Measurements from ENCODE around the gene APOC1. TPM values are rescaled to one million over a fixed set of nuclear protein-coding genes. Genes with fewer than 3 reads are reported as not detected.
"Not testable (repeated sequence)": the region's sequence is repeated elsewhere in the genome, so short reads cannot be mapped to it uniquely, and the experiment has no call there.

The APOC1 gene
- total RNA-seq: 100 to 1,000 TPM in 1 of 7 donors, 10 to 100 TPM in 6; 14.4 to 104 (median 45.0) TPM
- 100 to 1,000 TPM in 1 of 2 donors, 10 to 100 TPM in 1; 96.5 to 625 TPM for polyA plus RNA-seq
- long read RNA-seq, donor 1, partial matches to known transcripts: 0 of 4 reads
- long read RNA-seq, donor 1, other reads (novel, unspliced or antisense): 0 of 4 reads
- long read RNA-seq, donor 2, transcript APOC1-208 (4 exons, 430 nt): minor isoform, 15 of 54 reads
- long read RNA-seq, donor 2, transcript APOC1-203 (4 exons, 553 nt): major isoform, 18 of 54 reads
- long read RNA-seq, donor 2, partial matches to known transcripts: 16 of 54 reads
- long read RNA-seq, donor 2, other reads (novel, unspliced or antisense): 0 of 54 reads
- long read RNA-seq, donor 3, transcript APOC1-208 (4 exons, 430 nt): major isoform, 34 of 43 reads
- long read RNA-seq, donor 3, partial matches to known transcripts: 3 of 43 reads
- long read RNA-seq, donor 3, other reads (novel, unspliced or antisense): 1 of 43 reads

- H3K27ac ChIP-seq: peak within 1 kb of the TSS in 1 of 2 donors; percentile 61
- WGBS, 3 donors: 6 to 11% (median 10%) methylated on average over 27 to 28 of the region's 28 CpGs
These were observed at the start of gene APOC1 for GRCh38 chr19:44914433-44915206. Gene APOC1, plus strand, starts transcription at chr19:44914608. Its CDS starts 284 bp downstream, at chr19:44914892.

GRCh38 chr19:44865196-44865767 is 49.1 kb upstream of the APOC1 start:
- H3K9me3 ChIP-seq: no peaks in the 10 kb centered on the region
- H3K36me3 ChIP-seq: no peaks in the 10 kb centered on the region
- no peak overlapping the region for H3K4me3 ChIP-seq
- no peak overlapping the region for H3K27ac ChIP-seq
- DNase-seq: no peak
- intact Hi-C loops (cut with DNase I): no loop called here
- WGBS, 3 donors: 86 to 90% (median 89%) methylated on average over 27 of the region's 27 CpGs
- no peaks in the 10 kb centered on the region for H3K4me1 ChIP-seq (ENCODE audit: insufficient read depth)
- H3K27me3 ChIP-seq: no peaks in the 10 kb centered on the region
- TF ChIP-seq POLR2A (IDR thresholded peaks at IDR 0.05) (no peak), EP300 (IDR thresholded peaks at IDR 0.05) (no peak), CTCF (IDR thresholded peaks at IDR 0.05) (no peak)

More at GRCh38 chr19:44914433-44915206, at the start of gene APOC1:
- DNase-seq: peak; percentile 86 to 91 (median 89)
- intact Hi-C loops (cut with DNase I); H3K27me3 ChIP-seq; H3K9me3 ChIP-seq; H3K36me3 ChIP-seq: not testable (repeated sequence)
- Histone ChIP-seq H3K4me1 (ENCODE audit: insufficient read depth) (peaks cover 13% of the 10 kb centered on the region), H3K4me3 (peak within 1 kb of the TSS; percentile 39)

- H3K4me1 ChIP-seq (ENCODE audit: insufficient read depth): no peaks in the 10 kb centered on the region
- no peaks in the 10 kb centered on the region for H3K27me3 ChIP-seq
- no peaks in the 10 kb centered on the region for H3K9me3 ChIP-seq
- no peak for DNase-seq
- H3K4me3 ChIP-seq: no peak overlapping the region
- no peak overlapping the region for H3K27ac ChIP-seq
- TF ChIP-seq EP300 (IDR thresholded peaks at IDR 0.05): no peak
- no peaks in the 10 kb centered on the region for H3K36me3 ChIP-seq
- intact Hi-C loops (cut with DNase I): no loop called here
- 89 to 95% (median 91%) methylated on average over 4 of the region's 4 CpGs for WGBS, 3 donors
These were observed 47.7 kb upstream of the APOC1 start for GRCh38 chr19:44866664-44867063.

- DNase-seq: no peak
- no peak overlapping the region for H3K27ac ChIP-seq
- H3K27me3 ChIP-seq: no peaks in the 10 kb centered on the region
- no peak overlapping the region for H3K4me3 ChIP-seq
- WGBS, 3 donors: 88 to 91% (median 90%) methylated on average over 12 of the region's 12 CpGs
- H3K4me1 ChIP-seq (ENCODE audit: insufficient read depth): no peaks in the 10 kb centered on the region
- H3K36me3 ChIP-seq: no peaks in the 10 kb centered on the region
- TF ChIP-seq EP300 (IDR thresholded peaks at IDR 0.05) (no peak), CTCF (IDR thresholded peaks at IDR 0.05) (no peak), POLR2A (IDR thresholded peaks at IDR 0.05) (no peak)
- intact Hi-C loops (cut with DNase I): no loop called here
- H3K9me3 ChIP-seq: no peaks in the 10 kb centered on the region
These were observed 46.8 kb upstream of the APOC1 start for GRCh38 chr19:44867578-44867977.

GRCh38 chr19:44869733-44870470 is 44.5 kb upstream of the APOC1 start:
- H3K4me1 ChIP-seq (ENCODE audit: insufficient read depth): no peaks in the 10 kb centered on the region
- WGBS, 3 donors: 58 to 59% (median 58%) methylated on average over 13 of the region's 13 CpGs
- H3K36me3 ChIP-seq: no peaks in the 10 kb centered on the region
- TF ChIP-seq EP300 (IDR thresholded peaks at IDR 0.05) (no peak), POLR2A (IDR thresholded peaks at IDR 0.05) (no peak), CTCF (IDR thresholded peaks at IDR 0.05) (no peak)
- H3K4me3 ChIP-seq: no peak overlapping the region
- no peak overlapping the region for H3K27ac ChIP-seq
- intact Hi-C loops (cut with DNase I): no loop called here
- peak; percentile 56 to 70 (median 59) for DNase-seq
- no peaks in the 10 kb centered on the region for H3K9me3 ChIP-seq
- H3K27me3 ChIP-seq: no peaks in the 10 kb centered on the region

Data from ovary (tissue), 10 donors.